NCI-H446 (cell line): ENCODE measurements around the gene PNMA8B.
A peak's percentile ranks its signal among the peaks of the same experiment; 100 is the strongest.

Experiments used
- DNase-seq, 2 experiments: peaks; one replicate each; lab custom pipeline; 2025; lab: John Stamatoyannopoulos, UW

Gene PNMA8B

GRCh38 chr19:46456930-46457329 is 38.7 kb downstream of the PNMA8B start:
- DNase-seq, result no peak

DNA sequence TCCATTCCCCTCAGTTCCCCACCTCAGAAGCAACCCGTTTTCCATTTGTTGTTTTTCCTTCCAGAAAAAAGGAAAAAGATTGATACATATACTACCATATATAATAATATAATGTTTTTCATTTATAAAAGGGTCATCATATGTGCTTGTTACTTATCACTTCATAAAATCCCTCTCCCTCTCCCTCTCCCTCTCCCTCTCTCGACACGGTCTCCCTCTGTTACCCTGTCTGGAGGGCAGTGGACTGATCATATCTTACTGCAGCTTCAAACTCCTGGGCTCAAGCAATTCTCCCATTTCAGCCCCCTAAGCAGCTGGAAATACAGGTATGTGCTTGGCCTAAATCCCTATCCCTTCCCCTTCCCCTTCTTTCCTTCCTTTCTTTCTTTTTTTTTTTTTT is 41.4 kb downstream of the PNMA8B start:
- DNase-seq, result no peak

DNA sequence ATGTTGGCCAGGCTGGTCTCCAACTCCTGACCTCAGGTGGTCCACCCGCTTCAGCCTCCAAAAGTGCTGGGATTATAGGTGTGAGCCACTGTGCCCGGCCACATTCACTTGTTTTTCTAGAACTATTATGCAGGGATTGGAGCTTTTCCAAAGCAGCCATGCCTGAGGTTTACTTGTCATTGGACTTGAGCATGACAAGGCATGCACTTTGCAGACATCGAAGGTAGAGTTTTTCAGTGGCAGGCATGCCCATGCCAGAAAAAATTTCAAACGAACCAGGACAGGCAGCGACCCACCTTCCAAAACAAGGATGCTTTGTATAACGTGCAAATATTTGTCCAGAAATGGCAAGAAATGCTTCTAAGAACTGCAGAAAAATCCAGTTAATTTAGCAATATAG is 42.0 kb downstream of the PNMA8B start:
- DNase-seq, result no peak

DNA sequence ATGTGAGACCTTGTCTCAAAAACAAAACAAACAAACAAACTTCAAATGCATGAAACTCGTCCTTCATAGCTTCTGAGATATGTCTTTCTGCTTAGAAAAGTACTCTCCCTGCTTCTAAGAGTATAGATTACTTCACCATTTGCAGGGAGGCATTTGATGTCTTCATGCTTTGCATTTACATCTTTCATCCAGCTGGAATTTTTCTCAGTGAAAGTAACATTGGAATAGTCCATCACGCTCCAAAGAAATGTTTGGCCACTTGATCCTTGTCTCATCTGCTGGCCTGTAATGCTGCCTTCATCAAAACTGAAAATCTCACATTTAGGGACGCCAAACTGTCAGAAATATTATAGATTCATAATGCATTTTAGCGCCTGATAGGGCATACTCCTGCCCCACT is 43.5 kb downstream of the PNMA8B start:
- no peak for DNase-seq

DNA sequence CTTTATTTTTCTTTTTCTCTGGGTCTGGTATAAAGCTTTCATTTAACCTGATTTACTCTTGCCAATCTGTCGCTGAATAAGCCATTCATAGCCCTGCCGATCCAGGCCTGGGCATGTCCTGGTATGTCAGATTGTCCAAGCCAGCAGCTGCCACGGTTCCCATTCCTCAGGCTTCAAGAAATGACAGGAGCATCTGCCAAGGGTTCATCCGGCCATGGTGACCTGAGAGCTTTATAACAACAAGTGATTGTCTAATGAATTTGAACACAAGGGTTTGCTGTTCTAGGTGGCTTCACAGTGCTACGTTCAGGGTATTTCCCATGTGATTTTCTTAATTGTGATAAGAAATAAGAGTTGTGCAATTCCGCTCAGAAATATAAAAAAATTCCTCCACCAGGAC is 44.3 kb downstream of the PNMA8B start:
- peak in 1 of 2 experiments; percentile 53 for DNase-seq

DNA sequence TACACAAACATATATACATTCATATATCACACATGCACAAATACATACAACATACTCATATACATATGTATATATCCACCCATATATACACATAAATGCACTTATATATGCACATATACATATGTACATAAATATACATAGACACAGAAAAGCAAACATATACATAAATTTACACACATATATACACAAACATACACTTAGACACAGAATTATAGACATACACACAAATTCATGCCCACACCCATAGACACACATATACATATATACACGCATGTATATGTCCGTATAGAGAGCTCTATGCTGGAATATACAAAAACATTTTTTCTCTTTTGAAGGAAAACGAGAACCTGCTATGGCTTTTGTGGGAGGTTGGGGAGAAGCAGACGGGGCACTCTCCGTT is 44.9 kb downstream of the PNMA8B start:
- DNase-seq, result no peak

DNA sequence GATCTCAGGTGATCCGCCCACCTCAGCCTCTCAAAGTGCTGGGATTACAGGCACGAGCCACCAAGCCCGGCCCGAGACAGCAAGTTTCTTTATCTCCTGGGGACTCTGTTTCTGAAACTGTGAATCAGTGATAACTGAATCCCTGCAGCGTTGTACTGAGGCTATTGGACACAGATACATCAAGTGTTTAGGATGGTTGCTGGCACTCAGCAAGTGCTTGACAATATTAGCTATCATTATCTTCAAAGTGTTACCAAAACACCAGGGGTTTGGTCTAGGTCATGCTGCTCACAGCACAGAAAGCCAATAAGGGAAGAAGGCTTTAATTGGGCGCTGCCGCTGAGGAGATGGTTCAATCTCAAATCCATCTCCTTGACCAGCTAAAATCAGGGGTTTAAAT is 46.4 kb downstream of the PNMA8B start:
- DNase-seq, result no peak

GRCh38 chr19:46448601-46449000 is 47.1 kb downstream of the PNMA8B start:
- no peak for DNase-seq

DNA sequence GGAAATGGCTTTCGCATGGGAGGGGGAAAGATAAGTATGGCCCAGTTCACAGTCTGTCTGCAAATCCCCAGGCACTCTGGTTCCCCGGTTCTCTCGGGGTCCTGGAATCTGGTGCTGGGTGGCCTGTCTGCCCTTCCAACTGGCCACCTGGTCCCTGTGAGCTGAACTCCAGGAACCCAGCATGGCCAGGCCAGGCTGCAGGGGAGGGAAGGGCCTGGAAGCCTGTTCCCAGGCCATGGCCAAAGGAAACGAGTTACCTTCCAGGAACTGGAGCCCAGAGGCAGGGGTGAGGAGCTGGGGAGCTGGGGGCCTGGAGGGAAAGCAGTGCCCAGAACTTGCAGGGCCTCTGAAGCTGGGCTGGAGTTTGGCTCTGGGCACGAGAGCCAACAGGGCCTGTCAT is 47.8 kb downstream of the PNMA8B start:
- no peak for DNase-seq

DNA sequence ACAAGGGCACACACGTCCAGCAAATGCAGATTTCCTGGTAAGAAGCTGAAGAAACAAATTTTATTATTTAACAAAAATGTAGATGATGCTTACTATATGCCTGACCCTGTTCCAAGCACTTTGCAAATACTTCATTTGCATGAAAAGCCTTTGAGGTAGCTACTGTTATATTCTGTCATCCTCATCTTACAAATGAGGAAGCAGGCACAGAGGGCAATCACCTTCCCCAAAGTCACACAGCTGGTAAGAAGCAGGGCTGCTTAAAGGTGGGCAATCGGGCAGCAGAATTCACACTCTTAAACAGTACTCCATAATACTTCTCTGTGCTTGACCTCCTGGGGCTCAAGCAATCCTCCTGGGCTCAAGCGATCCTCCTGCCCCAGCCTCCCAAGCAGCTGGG is 48.7 kb downstream of the PNMA8B start:
- no peak for DNase-seq

DNA sequence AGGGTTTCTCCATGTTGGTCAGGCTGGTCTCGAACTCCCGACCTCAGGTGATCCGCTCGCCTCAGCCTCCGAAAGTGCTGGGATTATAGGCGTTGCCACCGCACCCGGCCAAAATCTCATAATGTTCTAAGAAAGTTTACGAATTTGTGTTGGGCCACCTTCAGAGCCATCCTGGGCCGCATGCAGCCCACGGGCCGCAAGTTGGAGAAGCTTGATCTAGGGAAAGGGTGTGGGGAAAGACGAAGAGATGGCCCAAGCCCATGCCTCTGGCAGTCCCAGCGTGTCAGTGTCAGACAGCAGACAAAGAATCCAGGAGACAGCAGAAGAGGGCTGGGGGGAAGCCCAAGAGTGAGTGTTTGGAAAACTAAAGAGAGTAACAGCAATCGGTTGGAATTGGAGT is 49.6 kb downstream of the PNMA8B start:
- DNase-seq, result no peak

GRCh38 chr19:46442808-46443450 is 52.7 kb downstream of the PNMA8B start:
- DNase-seq, result peak in 1 of 2 experiments; percentile 62

GRCh38 chr19:46441866-46442265 is 53.8 kb downstream of the PNMA8B start:
- no peak for DNase-seq
